Sigmoid colon (tissue), 7 donors: ENCODE results near the gene PHYHIPL. TPM values are rescaled to one million over a fixed set of nuclear protein-coding genes. Genes with fewer than 3 reads are reported as not detected.

Experiments
- DNase-seq: peaks from one replicate; pipeline ENCODE4 v3.0.0-alpha.2; 2019
- H3K27ac ChIP-seq, 4 donors: fragments of 200-600 bp; sonication (generic); one replicate each; pipeline ENCODE4 v1.5.1; 2016 to 2019; ENCODE audit warnings: mild to moderate bottlenecking in 1 of 4
- H3K27me3 ChIP-seq, 3 donors: fragments of 200-600 bp; sonication (generic); one replicate each; pipeline ENCODE4 v1.5.1; 2019; ENCODE audit warnings: mild to moderate bottlenecking in 1 of 3
- H3K36me3 ChIP-seq, 4 donors: fragments of 200-600 bp; sonication (generic); one replicate each; pipeline ENCODE4 v1.5.1; 2016 to 2019
- H3K4me1 ChIP-seq, 4 donors: fragments of 200-600 bp; sonication (generic); one replicate each; pipeline ENCODE4 v1.5.1; 2017 to 2019
- H3K4me3 ChIP-seq, 4 donors: fragments of 200-600 bp; sonication (generic); one replicate each; pipeline ENCODE4 v1.5.1; 2017 to 2019; ENCODE audit warnings: mild to moderate bottlenecking in 2 of 4, moderate library complexity in 1 of 4
- H3K9me3 ChIP-seq, 4 donors: fragments of 200-600 bp in 3 of 4; sonication (generic) in 3 of 4; one replicate each; pipeline versions ENCODE4 v1.5.1 to v1.6.1; 2013 to 2019
- CTCF ChIP-seq, 4 experiments: fragments of 450-650 bp in 3 of 4; fragments of 200-600 bp in 1 of 4; IDR thresholded peaks; one replicate each; pipeline ENCODE4 v1.5.1; 2016 to 2019; ENCODE audit warnings: antibody characterized with exemption in 4 of 4, mild to moderate bottlenecking in 3 of 4, moderate library complexity in 2 of 4
- EP300 ChIP-seq, 4 donors: sonication (generic); formaldehyde crosslinking; IDR thresholded peaks; one replicate each; pipeline ENCODE4 v1.6.1; 2017; ENCODE audit warnings: antibody characterized with exemption in 4 of 4
- POLR2A ChIP-seq, 2 donors: fragments of 450-650 bp; IDR thresholded peaks; one replicate each; pipeline ENCODE4 v1.6.1; 2016; ENCODE audit warnings: antibody characterized with exemption in 2 of 2, mild to moderate bottlenecking in 2 of 2, moderate library complexity in 2 of 2
- POLR2AphosphoS5 ChIP-seq, 4 donors: sonication (generic); formaldehyde crosslinking; IDR thresholded peaks; one replicate each; pipeline ENCODE4 v1.6.1; 2017; ENCODE audit warnings: antibody characterized with exemption in 4 of 4
- WGBS, 2 donors: extraction: QIAGEN DNeasy Blood & Tissue Kit; methylation state at CpG; one replicate each; pipeline ENCODE4 v1.1.7; 2013; 5-methylcytosine and 5-hydroxymethylcytosine counted together
- intact Hi-C: fragments of 100-400 bp; cut with DNase I; formaldehyde crosslinking; loops from one replicate; pipeline ENCODE4 v1.15.1; 2023
- polyA plus RNA-seq, 3 donors: library from polyadenylated mRNA; stranded (reverse); fragments of 200-250 nt; gene quantifications; one replicate each; pipeline ENCODE4 v1.2.3, GENCODE V29; 2013
- total RNA-seq, 4 donors: library from RNA; depleted of rRNA; stranded (reverse); fragments of >200 nt; gene quantifications; one replicate each; pipeline ENCODE4 v1.1.0, GENCODE V29; 2016
- donor health status: healthy with polysubstance abuse.
- donor health status: Bipolar disorder and iron deficiency.
- donor health status: healthy.

The PHYHIPL gene
- total and polyA plus RNA-seq, 7 donors, result 0.55 to 2.5 (median 0.75) TPM; not detected in 1

GRCh38 chr10:59242991-59243390 lies 66.5 kb downstream of the PHYHIPL start:
- H3K4me1 ChIP-seq, result peaks cover 0 to 9% (median 0%) of the 10 kb centered on the region in 4 donors
- WGBS, 2 donors, result 95 to 96% methylated on average over 3 of the region's 3 CpGs
- no peaks in the 10 kb centered on the region for H3K27me3 ChIP-seq
- H3K9me3 ChIP-seq, result no peaks in the 10 kb centered on the region
- H3K4me3 ChIP-seq, result no peak overlapping the region
- DNase-seq, result no peak
- no peak overlapping the region for H3K27ac ChIP-seq
- intact Hi-C loops, result loop anchor here (5.0 to 10.0 kb wide), 3 partner anchors 119 to 592 kb away; partner anchors contain the start of gene FAM13C
- no peak for TF ChIP-seq CTCF (IDR thresholded peaks at IDR 0.05)
- TF ChIP-seq EP300 (IDR thresholded peaks at IDR 0.05), result no peak
- TF ChIP-seq POLR2A (IDR thresholded peaks at IDR 0.05), result no peak
- no peak for TF ChIP-seq POLR2AphosphoS5 (IDR thresholded peaks at IDR 0.05)
- H3K36me3 ChIP-seq, result peaks cover 0 to 11% (median 0%) of the 10 kb centered on the region in 4 donors

GRCh38 chr10:59243611-59244195 lies 67.3 kb downstream of the PHYHIPL start:
- Histone ChIP-seq H3K36me3 (peaks cover 0 to 11% (median 0%) of the 10 kb centered on the region in 4 donors), H3K4me1 (peaks cover 0 to 9% (median 0%) of the 10 kb centered on the region in 4 donors), H3K27me3 (no peaks in the 10 kb centered on the region), H3K4me3 (no peak overlapping the region), H3K9me3 (no peaks in the 10 kb centered on the region), H3K27ac (no peak overlapping the region)
- TF ChIP-seq EP300 (IDR thresholded peaks at IDR 0.05) (no peak), CTCF (IDR thresholded peaks at IDR 0.05) (no peak), POLR2AphosphoS5 (IDR thresholded peaks at IDR 0.05) (no peak), POLR2A (IDR thresholded peaks at IDR 0.05) (no peak)
- WGBS, 2 donors, result 96 to 98% methylated on average over 2 of the region's 2 CpGs
- DNase-seq, result no peak
- intact Hi-C loops, result loop anchor here (5.0 to 10.0 kb wide), 3 partner anchors 119 to 591 kb away; partner anchors contain the start of gene FAM13C

- intact Hi-C loops, result loop anchor here (5.0 to 10.0 kb wide), 3 partner anchors 117 to 590 kb away; partner anchors contain the start of gene FAM13C
- TF ChIP-seq EP300 (IDR thresholded peaks at IDR 0.05) (no peak), POLR2AphosphoS5 (IDR thresholded peaks at IDR 0.05) (no peak), CTCF (IDR thresholded peaks at IDR 0.05) (no peak)
- Histone ChIP-seq H3K9me3 (no peaks in the 10 kb centered on the region), H3K4me3 (no peak overlapping the region), H3K27me3 (no peaks in the 10 kb centered on the region), H3K4me1 (peaks cover 0 to 9% (median 0%) of the 10 kb centered on the region in 4 donors), H3K27ac (no peak overlapping the region), H3K36me3 (peaks cover 0 to 15% (median 0%) of the 10 kb centered on the region in 4 donors)
- no peak for DNase-seq
- 93 to 96% methylated on average over 1 of the region's 1 CpG for WGBS, 2 donors
Observed at GRCh38 chr10:59244871-59245270, 68.4 kb downstream of the PHYHIPL start.

GRCh38 chr10:59245686-59246085 lies 69.2 kb downstream of the PHYHIPL start:
- H3K36me3 ChIP-seq, result peaks cover 0 to 23% (median 0%) of the 10 kb centered on the region in 4 donors
- intact Hi-C loops, result loop anchor here (10.0 kb wide), 1 partner anchor 589 kb away; no protein-coding TSS in a partner anchor
- no peak for DNase-seq
- no peak overlapping the region for H3K27ac ChIP-seq
- TF ChIP-seq CTCF (IDR thresholded peaks at IDR 0.05) (no peak), POLR2A (IDR thresholded peaks at IDR 0.05) (no peak), POLR2AphosphoS5 (IDR thresholded peaks at IDR 0.05) (no peak), EP300 (IDR thresholded peaks at IDR 0.05) (no peak)
- no peak overlapping the region for H3K4me3 ChIP-seq
- WGBS, 2 donors, result 28 to 71% methylated on average over 1 of the region's 1 CpG
- H3K27me3 ChIP-seq, result no peaks in the 10 kb centered on the region
- no peaks in the 10 kb centered on the region for H3K9me3 ChIP-seq
- H3K4me1 ChIP-seq, result peaks cover 0 to 3% (median 0%) of the 10 kb centered on the region in 4 donors
